IMR-90 (cell line): Measurements from ENCODE around the gene HHATL. TPM values are rescaled to one million over a fixed set of nuclear protein-coding genes. Genes with fewer than 3 reads are reported as not detected.

ENCODE experiments used
- ATAC-seq: fragments of 200-7000 bp; cut with Tn5 transposase; 2 replicates; pipeline ENCODE4 v1.9.1; 2020; ENCODE audit warnings: low read depth, mild to moderate bottlenecking, moderate library complexity
- BruUV-seq: library from RNA; stranded (reverse); fragments of 400-500 nt; replicated peaks from 2 replicates; lab custom pipeline; 2021; lab: Mats Ljungman, UMichigan
- CTCF ChIA-PET: fragments of 300-600 bp; formaldehyde crosslinking; extraction: SDS; loops from one replicate; lab custom pipeline; 2021; ENCODE audit warnings: antibody characterized with exemption; lab: Yijun Ruan, JAX
- POLR2A ChIA-PET: fragments of 300-600 bp; sonication (Branson Sonifier 250); formaldehyde crosslinking; loops from one replicate; lab custom pipeline; 2022; ENCODE audit warnings: antibody characterized with exemption; ENCODE audit not compliant: unreplicated experiment; lab: Charles Lee
- DNase-seq: peaks from one replicate; pipeline ENCODE4 v3.0.0; 2013
- H2AFZ ChIP-seq: replicated peaks from 2 replicates; pipeline ENCODE3; 2013; ENCODE audit warnings: low read length, mild to moderate bottlenecking; ENCODE audit not compliant: poor library complexity
- H2AK5ac ChIP-seq: 2 replicates; pipeline ENCODE4 v1.6.1; 2013; ENCODE audit warnings: low read depth, low read length, inconsistent platforms
- H2AK9ac ChIP-seq: replicated peaks from 2 replicates; pipeline ENCODE3; 2013; ENCODE audit warnings: mild to moderate bottlenecking, low read depth, low read length, moderate library complexity; ENCODE audit not compliant: poor library complexity
- H2BK120ac ChIP-seq: 2 replicates; pipeline ENCODE4 v1.6.1; 2013; ENCODE audit warnings: low read depth, low read length, inconsistent platforms
- H2BK15ac ChIP-seq: 3 replicates; pipeline ENCODE4 v1.6.1; 2013; ENCODE audit warnings: low read depth, low read length, inconsistent platforms
- H2BK20ac ChIP-seq: 2 replicates; pipeline ENCODE4 v1.6.1; 2013; ENCODE audit warnings: low read depth, mild to moderate bottlenecking, inconsistent platforms, low read length, moderate library complexity
- H2BK5ac ChIP-seq: 2 replicates; pipeline ENCODE4 v1.6.1; 2013; ENCODE audit warnings: mild to moderate bottlenecking, low read depth, low read length, inconsistent platforms; ENCODE audit not compliant: poor library complexity, severe bottlenecking
- H3K14ac ChIP-seq: replicated peaks from 2 replicates; pipeline ENCODE4 v1.6.1; 2013; ENCODE audit warnings: low read depth, low read length, inconsistent platforms
- H3K18ac ChIP-seq: 2 replicates; pipeline ENCODE4 v1.6.1; 2013; ENCODE audit warnings: low read depth, low read length, control low read depth
- H3K23ac ChIP-seq: 2 replicates; pipeline ENCODE4 v1.6.1; 2013; ENCODE audit warnings: low read depth, low read length, inconsistent platforms
- H3K27ac ChIP-seq: 2 replicates; pipeline ENCODE4 v1.5.1; 2013; ENCODE audit warnings: mild to moderate bottlenecking, control low read depth, low read length; ENCODE audit not compliant: insufficient read depth
- H3K27me3 ChIP-seq: 2 replicates; pipeline ENCODE4 v1.6.1; 2013; ENCODE audit warnings: low read length; ENCODE audit not compliant: control insufficient read depth, insufficient read depth
- H3K36me3 ChIP-seq: 2 replicates; pipeline ENCODE4 v1.6.1; 2013; ENCODE audit warnings: low read length, mixed read lengths; ENCODE audit not compliant: control insufficient read depth, insufficient read depth
- H3K4ac ChIP-seq: 2 replicates; pipeline ENCODE4 v1.6.1; 2013; ENCODE audit warnings: low read depth, low read length, inconsistent platforms
- H3K4me1 ChIP-seq: 2 replicates; pipeline ENCODE4 v1.6.1; 2013; ENCODE audit warnings: low read length, mixed read lengths; ENCODE audit not compliant: control insufficient read depth, insufficient read depth
- H3K4me2 ChIP-seq: 2 replicates; pipeline ENCODE4 v1.6.1; 2013; ENCODE audit warnings: low read depth, mild to moderate bottlenecking, control low read depth, low read length, moderate library complexity
- H3K4me3 ChIP-seq: 2 replicates; pipeline ENCODE4 v1.5.1; 2013; ENCODE audit warnings: low read depth, mild to moderate bottlenecking, control low read depth, low read length, moderate library complexity; ENCODE audit not compliant: insufficient read depth
- H3K56ac ChIP-seq: 2 replicates; pipeline ENCODE4 v1.6.1; 2013; ENCODE audit warnings: low read length, inconsistent platforms; ENCODE audit not compliant: insufficient read depth; ENCODE audit errors: extremely low read depth
- H3K79me1 ChIP-seq, 2 experiments: 2 replicates each; pipeline ENCODE4 v1.6.1; 2013; ENCODE audit warnings: low read length in 2 of 2, inconsistent platforms in 1 of 2, low read depth in 1 of 2
- H3K9ac ChIP-seq: 2 replicates; pipeline ENCODE4 v1.6.1; 2013; ENCODE audit warnings: low read depth, low read length, control low read depth
- H3K9me1 ChIP-seq: 2 replicates; pipeline ENCODE4 v1.6.1; 2013; ENCODE audit warnings: low read length, inconsistent platforms; ENCODE audit not compliant: insufficient read depth
- H3K9me3 ChIP-seq: 2 replicates; pipeline ENCODE4 v1.6.1; 2013; ENCODE audit warnings: low read length; ENCODE audit not compliant: control insufficient read depth, insufficient read depth
- H4K20me1 ChIP-seq: 2 replicates; pipeline ENCODE4 v1.6.1; 2013; ENCODE audit warnings: low read length, inconsistent platforms; ENCODE audit not compliant: insufficient read depth
- H4K5ac ChIP-seq: 2 replicates; pipeline ENCODE4 v1.6.1; 2013; ENCODE audit warnings: mild to moderate bottlenecking, low read depth, low read length, control low read depth
- H4K8ac ChIP-seq, 2 experiments: 2 replicates each; pipeline ENCODE4 v1.6.1; 2013; ENCODE audit warnings: low read depth in 2 of 2, low read length in 2 of 2, control low read depth in 1 of 2, inconsistent platforms in 1 of 2
- H4K91ac ChIP-seq: 2 replicates; pipeline ENCODE4 v1.6.1; 2013; ENCODE audit warnings: low read depth, low read length, inconsistent platforms; ENCODE audit not compliant: insufficient read depth
- MXI1 ChIP-seq: IDR thresholded peaks from 2 replicates; pipeline ENCODE4 v1.6.1; 2012; ENCODE audit warnings: low read depth, mild to moderate bottlenecking, low read length, moderate library complexity, borderline replicate concordance
- SMC3 ChIP-seq: fragments of 150-350 bp; IDR thresholded peaks from 2 replicates; pipeline ENCODE4 v1.6.1; 2016; ENCODE audit warnings: low read depth, mild to moderate bottlenecking, antibody characterized with exemption, low read length, moderate library complexity
- WGBS, 2 experiments: methylation state at CpG; one replicate each; pipeline versions ENCODE4 v1.1.5 to v1.1.7; 2013; ENCODE audit warnings: missing lambda C conversion rate in 2 of 2; ENCODE audit not compliant: insufficient read length in 1 of 2; ENCODE audit errors: extremely low coverage in 2 of 2; 5-methylcytosine and 5-hydroxymethylcytosine counted together
- dilution Hi-C: fragments of 300-500 bp; cut with HindIII; formaldehyde crosslinking; loops from one replicate; pipeline ENCODE4 v1.14.3; 2018; ENCODE audit warnings: low sequenced_read_pairs; ENCODE audit not compliant: unreplicated experiment
- in situ Hi-C: fragments of 300-500 bp; cut with MboI; formaldehyde crosslinking; loops from 3 replicates; pipeline ENCODE4 v1.14.3; 2019; ENCODE audit warnings: low sequenced_read_pairs, inconsistent platforms, mixed read lengths
- intact Hi-C: fragments of 100-400 bp; cut with micrococcal nuclease; formaldehyde crosslinking; loops from 2 replicates; pipeline ENCODE4 v1.10.0; 2022
- polyA plus RNA-seq, 3 experiments: library from polyadenylated mRNA; depleted of rRNA; stranded (reverse); fragments of >200 nt; gene quantifications; 2 replicates each; pipeline ENCODE4 v1.2.3, GENCODE V29; 2012; ENCODE audit warnings: low replicate concordance in 1 of 3
- total RNA-seq: library from RNA; depleted of rRNA; stranded (reverse); fragments of >200 nt; gene quantifications from 2 replicates; pipeline ENCODE4 v1.2.3, GENCODE V29; 2012

Gene HHATL
- total and polyA plus RNA-seq, 2 of the 4 experiments (the other 2 are of a cell fraction) = not detected

DNA sequence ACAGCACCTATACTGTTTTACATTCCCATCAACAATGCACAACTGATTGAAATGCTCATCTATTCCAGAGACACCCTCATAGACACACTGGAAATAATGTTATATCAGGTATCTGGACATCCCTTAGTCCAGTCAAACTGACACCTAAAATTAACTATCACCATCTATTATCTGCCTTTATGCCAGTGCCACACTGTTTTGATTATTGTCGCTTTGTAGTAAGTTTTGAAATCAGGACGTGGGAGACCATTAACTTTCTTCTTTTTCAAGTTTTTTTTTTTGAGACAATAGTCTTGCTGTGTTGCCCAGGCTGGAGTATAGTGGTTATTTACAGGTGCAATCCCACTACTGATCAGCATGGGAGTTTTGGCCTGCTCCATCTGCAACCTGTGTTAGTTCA is 26.7 kb downstream of the HHATL start:
- no TSS peak for BruUV-seq

More for the DNA sequence above, 26.7 kb downstream of the HHATL start:
- ChIA-PET POLR2A (no interaction called here), CTCF (no interaction called here)
- no peak overlapping the region for H4K5ac ChIP-seq
- H4K91ac ChIP-seq = no peak overlapping the region
- dilution Hi-C loops (no loop called here), in situ Hi-C loops (no loop called here), intact Hi-C loops (no loop called here)
- no peak overlapping the region for H2BK20ac ChIP-seq
- H3K4me1 ChIP-seq = 0 out of 2 replicates have a peak, but pooled peaks cover under 1% of the 10 kb centered on the region
- no peak overlapping the region for H3K14ac ChIP-seq
- no peaks in the 10 kb centered on the region for H3K36me3 ChIP-seq
- H3K18ac ChIP-seq = no peak overlapping the region
- no peak overlapping the region for H2BK15ac ChIP-seq
- no peak overlapping the region for H3K4ac ChIP-seq
- H2BK5ac ChIP-seq = no peak overlapping the region
- H4K20me1 ChIP-seq = no peaks in the 10 kb centered on the region
- peaks cover 5% of the 10 kb centered on the region for H3K27me3 ChIP-seq
- no peak overlapping the region for H3K4me2 ChIP-seq
- H2AK5ac ChIP-seq = no peak overlapping the region
- no peak overlapping the region for H2AFZ ChIP-seq
- ATAC-seq = no peak
- no peak for DNase-seq
- H3K4me3 ChIP-seq = no peak overlapping the region
- no peak overlapping the region for H3K23ac ChIP-seq
- H3K9ac ChIP-seq = no peak overlapping the region
- H2BK120ac ChIP-seq = no peak overlapping the region
- H3K27ac ChIP-seq = no peak overlapping the region
- H3K9me3 ChIP-seq = peaks cover 2% of the 10 kb centered on the region
- H2AK9ac ChIP-seq = no peak overlapping the region
- TF ChIP-seq MXI1 = no peak
- no peak for TF ChIP-seq SMC3
- H4K8ac ChIP-seq = no peak overlapping the region
- WGBS, 2 experiments = no CpG with 5 or more reads among the region's 2 CpGs
- H3K9me1 ChIP-seq = no peaks in the 10 kb centered on the region
- H3K56ac ChIP-seq = no peak overlapping the region
- H3K79me1 ChIP-seq = no peaks in the 10 kb centered on the region
